HFFc6 (cell line): Measurements from ENCODE around the gene CRTC3. TPM values are rescaled to one million over a fixed set of nuclear protein-coding genes. Genes with fewer than 3 reads are reported as not detected.
"Not testable (repeated sequence)": the region's sequence is repeated elsewhere in the genome, so short reads cannot be mapped to it uniquely, and the experiment has no call there.

Experiments used
- DNase-seq: peaks from one replicate; pipeline ENCODE4 v3.0.0-alpha.2; 2018
- H3K27ac Mint-ChIP-seq: 2 replicates; pipeline ENCODE4 v1.8.0; 2020; ENCODE audit warnings: mild to moderate bottlenecking, mixed read lengths
- H3K27me3 Mint-ChIP-seq: 2 replicates; pipeline ENCODE4 v1.8.0; 2021; ENCODE audit warnings: mild to moderate bottlenecking, moderate library complexity, mixed read lengths; ENCODE audit not compliant: insufficient read depth
- H3K36me3 Mint-ChIP-seq: 2 replicates; pipeline ENCODE4 v1.8.0; 2021; ENCODE audit warnings: low read depth, mixed read lengths
- H3K4me1 Mint-ChIP-seq: 2 replicates; pipeline ENCODE4 v1.8.0; 2020; ENCODE audit warnings: low read depth, mixed read lengths
- H3K4me3 Mint-ChIP-seq: 2 replicates; pipeline ENCODE4 v1.8.0; 2020; ENCODE audit warnings: mild to moderate bottlenecking, moderate library complexity, mixed read lengths
- H3K9me3 Mint-ChIP-seq: 2 replicates; pipeline ENCODE4 v1.8.0; 2020; ENCODE audit warnings: mild to moderate bottlenecking, mixed read lengths
- total RNA-seq, 6 experiments: library from RNA; stranded (reverse); fragmentation: NEBNext Ultra II Directional; extraction: Animal tissue kit (Norgen Biotek cat#: 25700); gene quantifications; 2 replicates in 1 of 6; 3 replicates in 5 of 6; pipeline ENCODE4 v1.2.3, GENCODE V29; 2021
- TF ChIP-seq, protein P1 (sequence below): fragments of 200-600 bp; sonication (generic); IDR thresholded peaks from 2 replicates; pipeline ENCODE4 v1.5.0; 2021; ENCODE audit warnings: antibody characterized with exemption, mild to moderate bottlenecking

CRTC3 gene
- total RNA-seq, 6 experiments from 2014 or later: 21.5 to 24.3 (median 23.5) TPM

GRCh38 chr15:90660195-90660998 lies 130.7 kb downstream of the CRTC3 start:
- Mint-ChIP-seq H3K36me3 (peaks cover 9% of the 10 kb centered on the region), H3K9me3 (no peaks in the 10 kb centered on the region), H3K4me1 (peaks cover 42% of the 10 kb centered on the region), H3K27ac (peak overlapping the region; percentile 77), H3K27me3 (peaks cover 11% of the 10 kb centered on the region), H3K4me3 (peak overlapping the region; percentile 76)
- TF ChIP-seq, protein P1, sequence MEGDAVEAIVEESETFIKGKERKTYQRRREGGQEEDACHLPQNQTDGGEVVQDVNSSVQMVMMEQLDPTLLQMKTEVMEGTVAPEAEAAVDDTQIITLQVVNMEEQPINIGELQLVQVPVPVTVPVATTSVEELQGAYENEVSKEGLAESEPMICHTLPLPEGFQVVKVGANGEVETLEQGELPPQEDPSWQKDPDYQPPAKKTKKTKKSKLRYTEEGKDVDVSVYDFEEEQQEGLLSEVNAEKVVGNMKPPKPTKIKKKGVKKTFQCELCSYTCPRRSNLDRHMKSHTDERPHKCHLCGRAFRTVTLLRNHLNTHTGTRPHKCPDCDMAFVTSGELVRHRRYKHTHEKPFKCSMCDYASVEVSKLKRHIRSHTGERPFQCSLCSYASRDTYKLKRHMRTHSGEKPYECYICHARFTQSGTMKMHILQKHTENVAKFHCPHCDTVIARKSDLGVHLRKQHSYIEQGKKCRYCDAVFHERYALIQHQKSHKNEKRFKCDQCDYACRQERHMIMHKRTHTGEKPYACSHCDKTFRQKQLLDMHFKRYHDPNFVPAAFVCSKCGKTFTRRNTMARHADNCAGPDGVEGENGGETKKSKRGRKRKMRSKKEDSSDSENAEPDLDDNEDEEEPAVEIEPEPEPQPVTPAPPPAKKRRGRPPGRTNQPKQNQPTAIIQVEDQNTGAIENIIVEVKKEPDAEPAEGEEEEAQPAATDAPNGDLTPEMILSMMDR: no peak
- DNase-seq: peak; percentile 92

DNA sequence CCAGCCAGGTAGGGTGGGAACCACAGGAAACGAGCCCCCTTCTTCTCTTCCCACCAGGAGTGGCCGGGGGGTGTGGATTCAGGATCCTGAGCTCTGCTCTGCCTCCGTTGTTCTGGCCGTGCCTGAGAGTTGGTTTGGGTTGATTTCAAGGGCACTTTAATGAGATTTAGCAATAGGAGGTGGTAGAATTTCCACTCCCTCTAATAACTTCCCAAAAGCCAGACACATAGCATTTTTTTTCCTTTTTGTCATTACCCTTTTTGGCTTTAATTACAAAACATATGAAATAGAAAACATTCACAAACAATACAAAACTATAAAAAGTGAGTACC lies 131.2 kb downstream of the CRTC3 start:
- not testable (repeated sequence) for H3K9me3 Mint-ChIP-seq, H3K36me3 Mint-ChIP-seq, DNase-seq, H3K27me3 Mint-ChIP-seq
- H3K27ac Mint-ChIP-seq: peak overlapping the region; percentile 77
- peak overlapping the region; percentile 76 for H3K4me3 Mint-ChIP-seq
- peaks cover 45% of the 10 kb centered on the region for H3K4me1 Mint-ChIP-seq

DNA sequence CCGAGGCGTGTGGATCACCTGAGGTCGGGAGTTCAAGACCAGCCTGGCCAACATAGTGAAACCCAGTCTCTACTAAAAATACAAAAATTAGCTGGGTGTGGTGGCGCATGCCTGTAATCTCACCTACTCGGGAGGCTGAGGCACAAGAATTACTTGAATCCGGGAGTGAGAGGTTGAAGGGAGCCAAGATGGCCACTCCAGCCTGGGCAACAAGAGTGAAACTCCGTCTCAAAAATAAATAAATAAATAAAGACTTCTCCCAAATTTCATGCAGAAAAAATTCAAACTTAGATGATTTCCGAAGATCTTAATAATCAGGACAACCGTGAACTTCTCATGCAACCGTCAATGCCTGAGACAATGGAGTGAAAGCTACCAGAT lies 134.3 kb downstream of the CRTC3 start:
- H3K9me3 Mint-ChIP-seq, H3K36me3 Mint-ChIP-seq, H3K27me3 Mint-ChIP-seq, DNase-seq: not testable (repeated sequence)
- Mint-ChIP-seq H3K4me1 (peaks cover 61% of the 10 kb centered on the region), H3K4me3 (peak overlapping the region; percentile 87), H3K27ac (peak overlapping the region; percentile 78)

- TF ChIP-seq, protein P1: no peak
- peaks cover 54% of the 10 kb centered on the region for H3K4me1 Mint-ChIP-seq
- no peaks in the 10 kb centered on the region for H3K9me3 Mint-ChIP-seq
- peaks cover 9% of the 10 kb centered on the region for H3K36me3 Mint-ChIP-seq
- peak overlapping the region; percentile 87 for H3K4me3 Mint-ChIP-seq
- no peak for DNase-seq
- H3K27ac Mint-ChIP-seq: peak overlapping the region; percentile 78
- H3K27me3 Mint-ChIP-seq: peaks cover 8% of the 10 kb centered on the region
Observed at GRCh38 chr15:90664650-90665287, 135.0 kb downstream of the CRTC3 start.

DNA sequence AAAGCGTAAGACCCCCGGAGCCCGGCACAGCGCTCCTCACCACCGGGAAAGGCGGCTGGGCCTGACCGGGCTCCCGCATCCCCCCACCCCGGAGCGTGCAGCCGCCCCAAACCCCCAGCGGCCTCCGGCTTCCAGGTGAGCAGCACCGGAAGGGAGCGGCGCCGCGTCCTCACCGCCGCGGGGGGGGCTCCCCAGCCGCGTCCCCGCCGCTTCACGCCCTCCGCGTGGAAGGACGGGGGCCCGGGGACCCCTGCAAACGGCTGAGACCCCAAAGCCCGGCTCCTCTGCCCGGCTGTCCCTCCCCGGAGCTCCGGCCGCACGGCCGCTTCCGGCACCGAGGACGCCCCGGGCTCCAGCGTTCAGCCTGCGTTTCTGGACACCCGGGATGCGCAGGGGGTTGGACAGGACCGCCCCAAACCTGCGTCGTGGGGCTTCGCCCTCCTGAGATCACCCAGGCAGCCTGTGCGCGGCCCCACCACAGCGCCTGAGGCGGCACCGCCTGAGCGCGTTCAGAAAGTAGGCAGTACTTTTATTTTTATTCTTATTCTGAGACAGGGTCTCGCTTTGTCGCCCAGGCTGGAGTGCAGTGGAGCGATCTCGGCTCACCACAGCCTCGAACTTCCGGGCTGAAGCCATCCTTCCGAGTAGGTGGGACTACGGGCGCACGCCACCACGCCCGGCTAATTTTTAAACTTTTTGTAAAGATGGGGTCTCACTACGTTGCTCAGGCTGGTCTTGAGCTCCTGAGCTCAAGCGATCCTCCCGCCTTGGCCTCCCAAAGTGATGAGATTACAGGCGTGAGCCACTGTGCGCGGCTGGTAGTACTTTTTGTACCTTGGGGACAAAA lies 135.8 kb downstream of the CRTC3 start:
- peaks cover 47% of the 10 kb centered on the region for H3K4me1 Mint-ChIP-seq
- H3K9me3 Mint-ChIP-seq: no peaks in the 10 kb centered on the region
- H3K27me3 Mint-ChIP-seq: peaks cover 12% of the 10 kb centered on the region
- H3K4me3 Mint-ChIP-seq: peak overlapping the region; percentile 87
- peak overlapping the region; percentile 83 for H3K27ac Mint-ChIP-seq
- H3K36me3 Mint-ChIP-seq: peaks cover 9% of the 10 kb centered on the region
- TF ChIP-seq, protein P1: no peak
- DNase-seq: peak; percentile 42

- H3K36me3 Mint-ChIP-seq: peaks cover 9% of the 10 kb centered on the region
- H3K4me1 Mint-ChIP-seq: peaks cover 39% of the 10 kb centered on the region
- H3K27ac Mint-ChIP-seq: peak overlapping the region; percentile 83
- H3K4me3 Mint-ChIP-seq: peak overlapping the region; percentile 87
- DNase-seq: no peak
- H3K9me3 Mint-ChIP-seq: no peaks in the 10 kb centered on the region
- H3K27me3 Mint-ChIP-seq: peaks cover 12% of the 10 kb centered on the region
- TF ChIP-seq, protein P1: no peak
Observed at GRCh38 chr15:90666135-90666909, 136.6 kb downstream of the CRTC3 start.
